ENCODE measurements around the gene MYBPC2. TPM values are rescaled to one million over a fixed set of nuclear protein-coding genes. Genes with fewer than 3 reads are reported as not detected.
A peak's percentile ranks its signal among the peaks of the same experiment; 100 is the strongest.

MYBPC2 gene
- total and polyA plus RNA-seq, 9 of the 15 experiments (the other 6 are each of a cell fraction or from before 2014, with no cell fraction given) = 0.01 to 0.14 (median 0.04) TPM; not detected in 6

GRCh38 chr19:50511069-50511822 is 78.6 kb downstream of the MYBPC2 start, which contains the start of gene JOSD2 (continued):
- TF ChIP-seq, protein P1, sequence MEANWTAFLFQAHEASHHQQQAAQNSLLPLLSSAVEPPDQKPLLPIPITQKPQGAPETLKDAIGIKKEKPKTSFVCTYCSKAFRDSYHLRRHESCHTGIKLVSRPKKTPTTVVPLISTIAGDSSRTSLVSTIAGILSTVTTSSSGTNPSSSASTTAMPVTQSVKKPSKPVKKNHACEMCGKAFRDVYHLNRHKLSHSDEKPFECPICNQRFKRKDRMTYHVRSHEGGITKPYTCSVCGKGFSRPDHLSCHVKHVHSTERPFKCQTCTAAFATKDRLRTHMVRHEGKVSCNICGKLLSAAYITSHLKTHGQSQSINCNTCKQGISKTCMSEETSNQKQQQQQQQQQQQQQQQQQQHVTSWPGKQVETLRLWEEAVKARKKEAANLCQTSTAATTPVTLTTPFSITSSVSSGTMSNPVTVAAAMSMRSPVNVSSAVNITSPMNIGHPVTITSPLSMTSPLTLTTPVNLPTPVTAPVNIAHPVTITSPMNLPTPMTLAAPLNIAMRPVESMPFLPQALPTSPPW (CRISPR knock-in tag; IDR thresholded peaks at IDR 0.05) = peak; percentile 96
- peak in 1 of 2 experiments; percentile 72; a peak in 1 of 4 replicates for TF ChIP-seq TEAD1 (CRISPR knock-in tag; IDR thresholded peaks at IDR 0.05)
- peak; percentile 100 for TF ChIP-seq NBN (IDR thresholded peaks at IDR 0.05; ENCODE audit: low read depth)
- TF ChIP-seq FUS (optimal IDR thresholded peaks at IDR 0.05; ENCODE audit: low read depth, low read length) = peak; percentile 73
- TF ChIP-seq MCM3 (IDR thresholded peaks at IDR 0.05) = no peak
- peak; percentile 93 to 94 for TF ChIP-seq NRF1 (conservative IDR thresholded peaks at IDR 0.05 in 1 of 2, IDR thresholded peaks at IDR 0.05 in 1 of 2)
- TF ChIP-seq MBD2 (IDR thresholded peaks at IDR 0.05; ENCODE audit: borderline replicate concordance, low read depth) = peak; percentile 81
- peak; percentile 60; the same call in 1 of the 2 replicates for TF ChIP-seq HEY1 (CRISPR knock-in tag; IDR thresholded peaks at IDR 0.05; ENCODE audit: borderline replicate concordance)
- 0 out of 2 replicates have a peak, but pooled peaks have one; percentile 10 for TF ChIP-seq ERF (CRISPR knock-in tag; IDR thresholded peaks at IDR 0.05)
- TF ChIP-seq BCL6 (CRISPR knock-in tag; IDR thresholded peaks at IDR 0.05) = no peak
- peak; percentile 51; the same call in 1 of the 2 replicates for TF ChIP-seq ZNF436 (CRISPR knock-in tag; IDR thresholded peaks at IDR 0.05)
- TF ChIP-seq, protein P2, sequence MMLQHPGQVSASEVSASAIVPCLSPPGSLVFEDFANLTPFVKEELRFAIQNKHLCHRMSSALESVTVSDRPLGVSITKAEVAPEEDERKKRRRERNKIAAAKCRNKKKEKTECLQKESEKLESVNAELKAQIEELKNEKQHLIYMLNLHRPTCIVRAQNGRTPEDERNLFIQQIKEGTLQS (IDR thresholded peaks at IDR 0.05) = peak; percentile 98
- TF ChIP-seq, protein P2 (CRISPR knock-in tag; conservative IDR thresholded peaks at IDR 0.05) = peak; percentile 91

Measured in K562 (cell line).